Keratinocyte (primary cell): Measurements from ENCODE around the gene TBL1XR1. TPM values are rescaled to one million over a fixed set of nuclear protein-coding genes. Genes with fewer than 3 reads are reported as not detected.

Experiments used
- DNase-seq: peaks from one replicate; pipeline ENCODE4 v3.0.0-alpha.2; 2011; ENCODE audit warnings: low read depth, missing footprints, low spot score
- FAIRE-seq: peaks from 2 replicates; lab custom pipeline; 2011; peaks lifted over from hg19 to GRCh38; lab: Jason Lieb, UNC
- H2AFZ ChIP-seq: 2 replicates; pipeline ENCODE4 v1.6.0; 2012; ENCODE audit warnings: low read length, control low read depth, inconsistent platforms; ENCODE audit not compliant: control insufficient read depth
- H3K27ac ChIP-seq: 2 replicates; pipeline ENCODE4 v1.5.1; 2011; ENCODE audit warnings: low read length; ENCODE audit not compliant: control insufficient read depth, insufficient read depth
- H3K27me3 ChIP-seq: 3 replicates; pipeline ENCODE4 v1.6.0; 2011; ENCODE audit warnings: low read length; ENCODE audit not compliant: control insufficient read depth, insufficient read depth; ENCODE audit errors: extremely low read depth
- H3K36me3 ChIP-seq, 2 experiments: 2 replicates in 1 of 2; 3 replicates in 1 of 2; pipeline ENCODE4 v1.5.1; 2011; ENCODE audit warnings: low read length in 2 of 2, mild to moderate bottlenecking in 1 of 2; ENCODE audit not compliant: control insufficient read depth in 2 of 2, insufficient read depth in 2 of 2; ENCODE audit errors: extremely low read depth in 1 of 2
- H3K4me1 ChIP-seq: 3 replicates; pipeline ENCODE4 v1.5.1; 2011; ENCODE audit warnings: low read length; ENCODE audit not compliant: control insufficient read depth, insufficient read depth; ENCODE audit errors: extremely low read depth
- H3K4me2 ChIP-seq: 3 replicates; pipeline ENCODE4 v1.6.0; 2011; ENCODE audit warnings: low read depth, low read length; ENCODE audit not compliant: control insufficient read depth, insufficient read depth; ENCODE audit errors: extremely low read depth
- H3K4me3 ChIP-seq, 3 experiments: fragments of 200-600 bp in 1 of 3; sonication (generic) in 1 of 3; 2 replicates in 2 of 3; 3 replicates in 1 of 3; pipeline ENCODE4 v1.5.1; 2011 to 2016; ENCODE audit warnings: low read length in 3 of 3, mild to moderate bottlenecking in 3 of 3, control low read depth in 2 of 3, inconsistent platforms in 1 of 3, low read depth in 1 of 3, mixed read lengths in 1 of 3, mixed run types in 1 of 3, moderate library complexity in 1 of 3; ENCODE audit not compliant: control insufficient read depth in 2 of 3, insufficient read depth in 2 of 3; ENCODE audit errors: extremely low read depth in 1 of 3
- H3K79me2 ChIP-seq: 2 replicates; pipeline ENCODE4 v1.6.0; 2012; ENCODE audit warnings: low read length; ENCODE audit not compliant: control insufficient read depth, insufficient read depth
- H3K9ac ChIP-seq: 3 replicates; pipeline ENCODE4 v1.6.0; 2011; ENCODE audit warnings: low read length; ENCODE audit not compliant: control insufficient read depth, insufficient read depth; ENCODE audit errors: extremely low read depth
- H3K9me1 ChIP-seq: 3 replicates; pipeline ENCODE4 v1.6.0; 2011; ENCODE audit warnings: low read length; ENCODE audit not compliant: control insufficient read depth, insufficient read depth; ENCODE audit errors: extremely low read depth
- H3K9me3 ChIP-seq: 2 replicates; pipeline ENCODE4 v1.5.1; 2012; ENCODE audit warnings: low read depth, low read length; ENCODE audit not compliant: control insufficient read depth
- H4K20me1 ChIP-seq: 3 replicates; pipeline ENCODE4 v1.6.0; 2011; ENCODE audit warnings: low read length; ENCODE audit not compliant: control insufficient read depth, insufficient read depth; ENCODE audit errors: extremely low read depth
- CTCF ChIP-seq, 3 experiments: IDR thresholded peaks in 1 of 3; conservative IDR thresholded peaks in 1 of 3; optimal IDR thresholded peaks in 1 of 3; 2 replicates in 2 of 3; 3 replicates in 1 of 3; pipeline versions ENCODE3 to v1.5.1; 2011; ENCODE audit warnings: low read length in 3 of 3, mild to moderate bottlenecking in 3 of 3, moderate library complexity in 2 of 3, control low read depth in 1 of 3, inconsistent platforms in 1 of 3; ENCODE audit not compliant: insufficient read depth in 2 of 3; ENCODE audit errors: extremely low read depth in 1 of 3
- EZH2 ChIP-seq: IDR thresholded peaks from one replicate; pipeline ENCODE4 v1.6.1; 2012; ENCODE audit warnings: inconsistent platforms, mild to moderate bottlenecking, low read length, moderate library complexity
- dilution Hi-C: fragments of 300-500 bp; cut with MboI; formaldehyde crosslinking; loops from one replicate; pipeline ENCODE4 v1.7.0; 2020; ENCODE audit warnings: low sequenced_read_pairs; ENCODE audit not compliant: extremely low pct_ligation_motif_present
- polyA plus RNA-seq, 5 experiments: library from polyadenylated mRNA; depleted of rRNA in 3 of 5; stranded (reverse) in 3 of 5; stranded (forward) in 1 of 5; unstranded in 1 of 5; fragments of >200 nt; gene quantifications; 1 replicate in 1 of 5; 2 replicates in 3 of 5; 3 replicates in 1 of 5; pipeline versions ENCODE4 v1.2.1 to v1.2.3, GENCODE V29; 2011 to 2012; ENCODE audit warnings: missing spikeins in 2 of 5, low read depth in 1 of 5, low replicate concordance in 1 of 5

Gene TBL1XR1
- polyA plus RNA-seq, 1 donor (not counting 4 experiments of a cell fraction or from before 2014, with no cell fraction given): 169 TPM

GRCh38 chr3:177146646-177147045, 50.6 kb downstream of the TBL1XR1 start:
- peaks cover 96% of the 10 kb centered on the region for H3K79me2 ChIP-seq
- no peak overlapping the region for H3K9ac ChIP-seq
- peak overlapping the region; percentile 23 for H3K27ac ChIP-seq
- H3K36me3 ChIP-seq: no peaks in the 10 kb centered on the region
- no peaks in the 10 kb centered on the region for H3K27me3 ChIP-seq
- H3K9me3 ChIP-seq: no peaks in the 10 kb centered on the region
- H3K4me1 ChIP-seq: peaks cover 51% of the 10 kb centered on the region
- dilution Hi-C loops: no loop called here
- H3K9me1 ChIP-seq: no peaks in the 10 kb centered on the region
- H2AFZ ChIP-seq: no peak overlapping the region
- no peak overlapping the region for H3K4me3 ChIP-seq
- no peak for FAIRE-seq
- H3K4me2 ChIP-seq: no peak overlapping the region
- H4K20me1 ChIP-seq: peaks cover 6% of the 10 kb centered on the region
- DNase-seq: no peak
- TF ChIP-seq EZH2: no peak
- TF ChIP-seq CTCF (optimal IDR thresholded peaks at IDR 0.05 in 1 of 3, IDR thresholded peaks at IDR 0.05 in 1 of 3, conservative IDR thresholded peaks at IDR 0.05 in 1 of 3; ENCODE audit: extremely low read depth in 1 of 3, insufficient read depth in 2 of 3, low read length in 3 of 3): no peak

GRCh38 chr3:177145954-177146353, 51.3 kb downstream of the TBL1XR1 start:
- H2AFZ ChIP-seq: no peak overlapping the region
- H3K27ac ChIP-seq: peak overlapping the region; percentile 23
- H3K9me1 ChIP-seq: no peaks in the 10 kb centered on the region
- H3K4me2 ChIP-seq: peak overlapping the region; percentile 60
- no peaks in the 10 kb centered on the region for H3K27me3 ChIP-seq
- H3K9ac ChIP-seq: no peak overlapping the region
- DNase-seq (no peak), FAIRE-seq (no peak)
- H3K9me3 ChIP-seq: no peaks in the 10 kb centered on the region
- no peaks in the 10 kb centered on the region for H3K36me3 ChIP-seq
- dilution Hi-C loops: no loop called here
- TF ChIP-seq EZH2 (no peak), CTCF (optimal IDR thresholded peaks at IDR 0.05 in 1 of 3, IDR thresholded peaks at IDR 0.05 in 1 of 3, conservative IDR thresholded peaks at IDR 0.05 in 1 of 3; ENCODE audit: extremely low read depth in 1 of 3, insufficient read depth in 2 of 3, low read length in 3 of 3) (no peak)
- peaks cover 44% of the 10 kb centered on the region for H3K4me1 ChIP-seq
- no peak overlapping the region for H3K4me3 ChIP-seq
- peaks cover 98% of the 10 kb centered on the region for H3K79me2 ChIP-seq
- peaks cover 3% of the 10 kb centered on the region for H4K20me1 ChIP-seq
